Keratinocyte (primary cell): ENCODE measurements around the gene MUC2. TPM values are rescaled to one million over a fixed set of nuclear protein-coding genes. Genes with fewer than 3 reads are reported as not detected.

Experiments used
- DNase-seq: peaks from one replicate; pipeline ENCODE4 v3.0.0-alpha.2; 2011; ENCODE audit warnings: low read depth, missing footprints, low spot score
- FAIRE-seq: peaks from 2 replicates; lab custom pipeline; 2011; peaks lifted over from hg19 to GRCh38; lab: Jason Lieb, UNC
- H2AFZ ChIP-seq: 2 replicates; pipeline ENCODE4 v1.6.0; 2012; ENCODE audit warnings: low read length, control low read depth, inconsistent platforms; ENCODE audit not compliant: control insufficient read depth
- H3K27ac ChIP-seq: 2 replicates; pipeline ENCODE4 v1.5.1; 2011; ENCODE audit warnings: low read length; ENCODE audit not compliant: control insufficient read depth, insufficient read depth
- H3K27me3 ChIP-seq: 3 replicates; pipeline ENCODE4 v1.6.0; 2011; ENCODE audit warnings: low read length; ENCODE audit not compliant: control insufficient read depth, insufficient read depth; ENCODE audit errors: extremely low read depth
- H3K36me3 ChIP-seq, 2 experiments: 2 replicates in 1 of 2; 3 replicates in 1 of 2; pipeline ENCODE4 v1.5.1; 2011; ENCODE audit warnings: low read length in 2 of 2, mild to moderate bottlenecking in 1 of 2; ENCODE audit not compliant: control insufficient read depth in 2 of 2, insufficient read depth in 2 of 2; ENCODE audit errors: extremely low read depth in 1 of 2
- H3K4me1 ChIP-seq: 3 replicates; pipeline ENCODE4 v1.5.1; 2011; ENCODE audit warnings: low read length; ENCODE audit not compliant: control insufficient read depth, insufficient read depth; ENCODE audit errors: extremely low read depth
- H3K4me2 ChIP-seq: 3 replicates; pipeline ENCODE4 v1.6.0; 2011; ENCODE audit warnings: low read depth, low read length; ENCODE audit not compliant: control insufficient read depth, insufficient read depth; ENCODE audit errors: extremely low read depth
- H3K4me3 ChIP-seq, 3 experiments: fragments of 200-600 bp in 1 of 3; sonication (generic) in 1 of 3; 2 replicates in 2 of 3; 3 replicates in 1 of 3; pipeline ENCODE4 v1.5.1; 2011 to 2016; ENCODE audit warnings: low read length in 3 of 3, mild to moderate bottlenecking in 3 of 3, control low read depth in 2 of 3, inconsistent platforms in 1 of 3, low read depth in 1 of 3, mixed read lengths in 1 of 3, mixed run types in 1 of 3, moderate library complexity in 1 of 3; ENCODE audit not compliant: control insufficient read depth in 2 of 3, insufficient read depth in 2 of 3; ENCODE audit errors: extremely low read depth in 1 of 3
- H3K79me2 ChIP-seq: 2 replicates; pipeline ENCODE4 v1.6.0; 2012; ENCODE audit warnings: low read length; ENCODE audit not compliant: control insufficient read depth, insufficient read depth
- H3K9ac ChIP-seq: 3 replicates; pipeline ENCODE4 v1.6.0; 2011; ENCODE audit warnings: low read length; ENCODE audit not compliant: control insufficient read depth, insufficient read depth; ENCODE audit errors: extremely low read depth
- H3K9me1 ChIP-seq: 3 replicates; pipeline ENCODE4 v1.6.0; 2011; ENCODE audit warnings: low read length; ENCODE audit not compliant: control insufficient read depth, insufficient read depth; ENCODE audit errors: extremely low read depth
- H3K9me3 ChIP-seq: 2 replicates; pipeline ENCODE4 v1.5.1; 2012; ENCODE audit warnings: low read depth, low read length; ENCODE audit not compliant: control insufficient read depth
- H4K20me1 ChIP-seq: 3 replicates; pipeline ENCODE4 v1.6.0; 2011; ENCODE audit warnings: low read length; ENCODE audit not compliant: control insufficient read depth, insufficient read depth; ENCODE audit errors: extremely low read depth
- CTCF ChIP-seq, 3 experiments: IDR thresholded peaks in 1 of 3; conservative IDR thresholded peaks in 1 of 3; optimal IDR thresholded peaks in 1 of 3; 2 replicates in 2 of 3; 3 replicates in 1 of 3; pipeline versions ENCODE3 to v1.5.1; 2011; ENCODE audit warnings: low read length in 3 of 3, mild to moderate bottlenecking in 3 of 3, moderate library complexity in 2 of 3, control low read depth in 1 of 3, inconsistent platforms in 1 of 3; ENCODE audit not compliant: insufficient read depth in 2 of 3; ENCODE audit errors: extremely low read depth in 1 of 3
- EZH2 ChIP-seq: IDR thresholded peaks from one replicate; pipeline ENCODE4 v1.6.1; 2012; ENCODE audit warnings: inconsistent platforms, mild to moderate bottlenecking, low read length, moderate library complexity
- dilution Hi-C: fragments of 300-500 bp; cut with MboI; formaldehyde crosslinking; loops from one replicate; pipeline ENCODE4 v1.7.0; 2020; ENCODE audit warnings: low sequenced_read_pairs; ENCODE audit not compliant: extremely low pct_ligation_motif_present
- polyA plus RNA-seq, 5 experiments: library from polyadenylated mRNA; depleted of rRNA in 3 of 5; stranded (reverse) in 3 of 5; stranded (forward) in 1 of 5; unstranded in 1 of 5; fragments of >200 nt; gene quantifications; 1 replicate in 1 of 5; 2 replicates in 3 of 5; 3 replicates in 1 of 5; pipeline versions ENCODE4 v1.2.1 to v1.2.3, GENCODE V29; 2011 to 2012; ENCODE audit warnings: missing spikeins in 2 of 5, low read depth in 1 of 5, low replicate concordance in 1 of 5

The MUC2 gene
- polyA plus RNA-seq, 1 donor (not counting 4 experiments of a cell fraction or from before 2014, with no cell fraction given) = not detected

GRCh38 chr11:1038361-1038760 lies 36.3 kb upstream of the MUC2 start:
- Histone ChIP-seq H3K27me3 (peaks cover 13% of the 10 kb centered on the region), H3K27ac (no peak overlapping the region), H3K36me3 (no peaks in the 10 kb centered on the region), H4K20me1 (no peaks in the 10 kb centered on the region), H3K9ac (no peak overlapping the region), H2AFZ (no peak overlapping the region), H3K4me1 (no peaks in the 10 kb centered on the region), H3K9me3 (no peaks in the 10 kb centered on the region), H3K9me1 (no peaks in the 10 kb centered on the region), H3K4me2 (no peak overlapping the region), H3K79me2 (no peaks in the 10 kb centered on the region), H3K4me3 (no peak overlapping the region)
- DNase-seq (no peak), FAIRE-seq (no peak)
- TF ChIP-seq CTCF (optimal IDR thresholded peaks at IDR 0.05 in 1 of 3, IDR thresholded peaks at IDR 0.05 in 1 of 3, conservative IDR thresholded peaks at IDR 0.05 in 1 of 3; ENCODE audit: extremely low read depth in 1 of 3, insufficient read depth in 2 of 3, low read length in 3 of 3) = no peak
- TF ChIP-seq EZH2 = no peak
- dilution Hi-C loops = no loop called here

DNA sequence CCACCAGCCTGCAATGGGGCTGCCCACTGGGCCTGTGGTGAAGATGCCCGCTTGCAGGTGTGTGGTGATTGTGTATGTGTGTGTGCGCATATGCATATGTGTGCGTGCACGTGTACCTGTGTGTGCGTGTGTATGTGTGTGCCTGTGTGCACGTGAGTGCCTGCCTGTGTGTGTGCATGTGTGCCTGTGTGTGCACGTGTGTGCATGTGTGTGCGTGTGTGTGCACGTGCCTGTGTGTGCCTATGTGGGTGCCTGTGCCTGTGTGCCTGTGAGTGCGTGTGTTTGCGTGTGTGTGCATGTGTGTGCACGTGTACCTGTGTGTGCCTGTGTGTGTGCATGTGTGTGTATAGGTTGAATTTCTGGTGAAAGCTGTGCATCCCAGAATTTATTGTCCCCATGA lies 35.8 kb upstream of the MUC2 start:
- dilution Hi-C loops = no loop called here
- peaks cover 18% of the 10 kb centered on the region for H3K27me3 ChIP-seq

More for the DNA sequence above, 35.8 kb upstream of the MUC2 start:
- Histone ChIP-seq H2AFZ (no peak overlapping the region), H4K20me1 (no peaks in the 10 kb centered on the region), H3K4me2 (no peak overlapping the region), H3K27ac (no peak overlapping the region), H3K9me3 (no peaks in the 10 kb centered on the region), H3K9ac (no peak overlapping the region), H3K9me1 (no peaks in the 10 kb centered on the region), H3K79me2 (no peaks in the 10 kb centered on the region), H3K4me1 (no peaks in the 10 kb centered on the region), H3K36me3 (no peaks in the 10 kb centered on the region), H3K4me3 (no peak overlapping the region)
- FAIRE-seq (no peak), DNase-seq (no peak)
- TF ChIP-seq CTCF (optimal IDR thresholded peaks at IDR 0.05 in 1 of 3, IDR thresholded peaks at IDR 0.05 in 1 of 3, conservative IDR thresholded peaks at IDR 0.05 in 1 of 3; ENCODE audit: extremely low read depth in 1 of 3, insufficient read depth in 2 of 3, low read length in 3 of 3) (no peak), EZH2 (no peak)
